ENCODE measurements around the gene MPZL2. TPM values are rescaled to one million over a fixed set of nuclear protein-coding genes. Genes with fewer than 3 reads are reported as not detected.

Gene MPZL2
- polyA plus RNA-seq, 1 donor from 2014 or later: not detected

- no peak overlapping the region for H3K9ac ChIP-seq (ENCODE audit: low read length)
- no peak overlapping the region for H3K4me3 ChIP-seq (ENCODE audit: low read length)
- H3F3A ChIP-seq (ENCODE audit: insufficient read depth, low read length, poor library complexity, severe bottlenecking): no peaks in the 10 kb centered on the region
- H4K20me1 ChIP-seq (ENCODE audit: insufficient read depth): no peaks in the 10 kb centered on the region
- no peak overlapping the region for H3K4me2 ChIP-seq (ENCODE audit: low read length)
- H3K27ac ChIP-seq (ENCODE audit: low read length): no peak overlapping the region
- no peaks in the 10 kb centered on the region for H3K27me3 ChIP-seq (ENCODE audit: insufficient read depth, low read depth, low read length)
- H3K36me3 ChIP-seq (ENCODE audit: insufficient read depth, low read length): no peaks in the 10 kb centered on the region
- H3K9me2 ChIP-seq (ENCODE audit: insufficient read depth, low read length): no peaks in the 10 kb centered on the region
- no peaks in the 10 kb centered on the region for H3K79me2 ChIP-seq (replicated peaks; ENCODE audit: insufficient read depth, low read length)
- H2AFZ ChIP-seq (ENCODE audit: low read depth, low read length): no peak overlapping the region
- TF ChIP-seq MXI1 (conservative IDR thresholded peaks at IDR 0.05; ENCODE audit: poor library complexity, severe bottlenecking): no peak
- TF ChIP-seq POLR2AphosphoS5 (IDR thresholded peaks at IDR 0.05): no peak
- TF ChIP-seq EP300 (conservative IDR thresholded peaks at IDR 0.05; ENCODE audit: poor library complexity, severe bottlenecking): no peak
- no peak for TF ChIP-seq CTCF (IDR thresholded peaks at IDR 0.05; ENCODE audit: poor library complexity, severe bottlenecking)
- TF ChIP-seq SMC3 (conservative IDR thresholded peaks at IDR 0.05; ENCODE audit: poor library complexity): no peak
- no peak for TF ChIP-seq EZH2 (IDR thresholded peaks at IDR 0.05; ENCODE audit: borderline replicate concordance, insufficient read depth, low read length, poor library complexity, severe bottlenecking)
- TF ChIP-seq REST (IDR thresholded peaks at IDR 0.05; ENCODE audit: borderline replicate concordance): no peak
- no peak for TF ChIP-seq RAD21 (conservative IDR thresholded peaks at IDR 0.05)
- H3K9me3 ChIP-seq (ENCODE audit: low read length): no peaks in the 10 kb centered on the region
These were observed 22.9 kb upstream of the MPZL2 start for GRCh38 chr11:118287006-118287405.

- Histone ChIP-seq H2AFZ (ENCODE audit: low read depth, low read length) (no peak overlapping the region), H3K9ac (ENCODE audit: low read length) (no peak overlapping the region), H4K20me1 (ENCODE audit: insufficient read depth) (no peaks in the 10 kb centered on the region), H3K4me2 (ENCODE audit: low read length) (no peak overlapping the region), H3K27ac (ENCODE audit: low read length) (no peak overlapping the region), H3K9me2 (ENCODE audit: insufficient read depth, low read length) (no peaks in the 10 kb centered on the region), H3F3A (ENCODE audit: insufficient read depth, low read length, poor library complexity, severe bottlenecking) (no peaks in the 10 kb centered on the region), H3K36me3 (ENCODE audit: insufficient read depth, low read length) (no peaks in the 10 kb centered on the region), H3K9me3 (ENCODE audit: low read length) (no peaks in the 10 kb centered on the region), H3K4me3 (ENCODE audit: low read length) (no peak overlapping the region), H3K27me3 (ENCODE audit: insufficient read depth, low read depth, low read length) (no peaks in the 10 kb centered on the region), H3K79me2 (replicated peaks; ENCODE audit: insufficient read depth, low read length) (no peaks in the 10 kb centered on the region)
- TF ChIP-seq EZH2 (IDR thresholded peaks at IDR 0.05; ENCODE audit: borderline replicate concordance, insufficient read depth, low read length, poor library complexity, severe bottlenecking): no peak
- no peak for TF ChIP-seq EP300 (conservative IDR thresholded peaks at IDR 0.05; ENCODE audit: poor library complexity, severe bottlenecking)
- TF ChIP-seq TAF1 (IDR thresholded peaks at IDR 0.05; ENCODE audit: low read depth): no peak
- TF ChIP-seq MXI1 (conservative IDR thresholded peaks at IDR 0.05; ENCODE audit: poor library complexity, severe bottlenecking): no peak
- no peak for TF ChIP-seq REST (IDR thresholded peaks at IDR 0.05; ENCODE audit: borderline replicate concordance)
- no peak for TF ChIP-seq CTCF (IDR thresholded peaks at IDR 0.05; ENCODE audit: poor library complexity, severe bottlenecking)
- no peak for TF ChIP-seq RAD21 (conservative IDR thresholded peaks at IDR 0.05)
- no peak for TF ChIP-seq POLR2AphosphoS5 (IDR thresholded peaks at IDR 0.05)
- TF ChIP-seq SMC3 (conservative IDR thresholded peaks at IDR 0.05; ENCODE audit: poor library complexity): no peak
These were observed 22.4 kb upstream of the MPZL2 start for GRCh38 chr11:118286545-118286944.
